ENCODE results near the gene IFITM2.
"Not testable (repeated sequence)": the region's sequence is repeated elsewhere in the genome, so short reads cannot be mapped to it uniquely, and the experiment has no call there.

Gene IFITM2

DNA sequence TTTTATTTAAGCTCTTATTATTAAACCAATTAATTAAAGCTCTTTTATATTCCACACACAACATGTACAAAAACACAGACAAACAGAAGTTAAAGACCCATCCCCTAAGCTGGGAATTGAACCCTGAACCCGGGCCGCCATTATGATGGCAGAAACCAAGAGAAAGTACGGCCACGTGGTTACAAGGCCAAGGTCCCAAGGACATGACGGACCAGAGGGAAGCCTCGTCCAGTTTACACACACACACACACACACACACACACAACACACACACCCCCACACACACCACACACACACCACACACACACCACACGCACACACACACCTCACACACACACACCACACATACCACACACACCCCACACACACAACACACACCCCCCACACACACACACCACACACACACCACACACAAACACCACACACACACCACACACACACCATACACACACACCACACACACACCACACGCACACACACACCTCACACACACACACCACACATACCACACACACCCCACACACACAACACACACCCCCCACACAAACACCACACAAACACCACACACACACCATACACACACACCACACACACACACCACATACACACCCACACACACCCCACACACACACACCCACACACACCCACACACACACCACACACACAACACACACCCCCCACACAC is 41.8 kb downstream of the IFITM2 start:
- DNase-seq = not testable (repeated sequence)

DNA sequence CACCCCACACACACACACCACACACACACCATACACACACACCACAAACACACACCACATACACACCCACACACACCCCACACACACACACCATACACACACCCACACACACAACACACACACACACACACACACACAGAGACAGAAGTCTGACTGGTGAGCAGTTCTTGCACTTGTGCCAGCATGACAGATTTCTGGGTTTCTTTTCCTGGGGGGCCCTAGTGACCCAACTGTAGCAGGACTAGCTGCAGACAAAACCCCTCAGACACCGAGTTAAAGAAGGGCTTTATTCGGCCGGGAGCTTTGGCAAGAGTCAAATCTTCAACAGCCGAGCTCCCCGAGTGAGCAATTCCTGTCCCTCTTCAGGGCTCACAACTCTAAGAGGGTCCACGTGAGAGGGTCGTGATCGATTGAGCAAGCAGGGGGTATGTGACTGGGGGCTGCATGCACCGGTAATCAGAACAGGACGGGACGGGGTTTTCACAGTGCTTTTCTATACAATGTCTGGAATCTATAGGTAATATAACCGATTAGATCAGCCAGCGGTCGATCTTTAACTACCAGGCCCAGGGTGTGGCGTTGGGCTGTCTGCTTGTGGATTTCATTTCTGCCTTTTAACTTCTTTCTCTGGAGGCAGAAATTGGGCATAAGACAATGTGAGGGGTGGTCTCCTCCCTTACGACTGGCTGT is 42.6 kb downstream of the IFITM2 start:
- not testable (repeated sequence) for DNase-seq

DNA sequence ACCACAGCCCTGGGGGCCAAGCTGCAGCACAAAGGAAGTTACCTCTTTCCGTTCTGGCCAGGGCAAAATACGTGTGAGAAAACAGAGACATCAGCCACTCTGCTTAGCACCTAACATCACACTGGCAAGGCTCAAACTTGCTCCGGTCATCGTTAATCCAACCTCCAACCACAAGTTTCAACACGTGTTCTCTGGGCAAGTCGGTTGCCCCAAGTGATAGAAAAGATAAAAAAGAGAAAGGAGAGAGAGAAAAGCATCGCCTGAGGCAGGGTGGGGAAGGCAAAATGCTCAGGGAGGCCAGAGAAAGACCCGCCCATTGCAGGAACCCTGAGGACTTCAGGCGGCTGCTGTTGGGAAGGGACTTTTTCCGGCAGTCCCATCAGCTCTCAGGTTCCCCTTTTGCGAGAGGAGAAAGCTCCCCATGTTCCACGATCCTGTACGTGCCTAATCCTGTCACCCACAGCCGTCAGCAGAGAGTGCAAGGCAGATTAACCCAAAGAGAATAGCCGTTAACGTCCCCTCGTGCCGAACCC is 43.2 kb downstream of the IFITM2 start:
- DNase-seq = no peak

DNA sequence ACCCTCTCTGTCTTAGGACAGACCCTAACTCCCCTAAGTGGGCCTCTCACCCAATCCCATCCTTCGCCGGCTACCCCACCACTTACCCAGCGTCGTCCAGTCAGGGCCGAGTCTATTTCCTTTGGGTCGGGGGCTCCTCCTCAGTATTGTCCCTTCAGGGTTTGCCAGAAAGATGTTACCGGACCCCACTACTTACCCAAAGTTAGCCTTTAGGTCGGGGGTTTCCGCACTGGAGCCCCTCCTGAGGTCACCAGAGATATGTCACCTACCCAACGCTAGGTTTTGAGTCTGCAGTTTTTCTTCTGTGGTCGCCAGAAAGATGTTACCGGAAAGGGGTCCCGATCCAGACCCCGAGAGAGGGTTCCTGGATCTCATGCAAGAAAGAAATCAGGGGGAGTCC is 43.8 kb downstream of the IFITM2 start:
- no peak for DNase-seq

DNA sequence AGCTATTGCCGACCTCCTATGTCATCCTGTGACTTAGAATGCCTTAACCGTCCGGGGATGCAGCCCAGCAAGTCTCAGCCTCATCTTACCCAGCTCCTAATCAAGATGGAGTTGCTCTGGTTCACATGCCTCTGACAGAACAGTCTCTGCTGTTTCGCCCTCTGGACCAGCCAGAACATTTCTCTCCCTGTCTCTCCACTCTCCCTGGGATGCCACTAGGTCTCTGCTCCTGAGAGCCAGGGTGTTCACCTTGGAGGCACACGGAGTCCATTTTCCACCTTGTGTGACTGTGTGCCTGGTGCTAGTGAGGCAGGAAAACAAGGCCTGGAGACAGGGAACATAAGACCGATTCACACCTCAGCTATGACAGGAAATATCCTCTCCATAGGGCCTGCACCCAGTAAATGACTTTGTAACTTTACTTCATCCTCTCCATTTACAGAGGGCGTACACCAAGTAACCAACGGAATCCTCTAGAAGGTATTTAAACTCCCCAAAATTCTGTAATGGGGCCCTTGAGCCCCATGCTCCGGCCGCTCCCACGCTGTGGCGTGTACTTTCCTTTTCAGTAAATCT is 44.9 kb downstream of the IFITM2 start:
- no peak for DNase-seq

DNA sequence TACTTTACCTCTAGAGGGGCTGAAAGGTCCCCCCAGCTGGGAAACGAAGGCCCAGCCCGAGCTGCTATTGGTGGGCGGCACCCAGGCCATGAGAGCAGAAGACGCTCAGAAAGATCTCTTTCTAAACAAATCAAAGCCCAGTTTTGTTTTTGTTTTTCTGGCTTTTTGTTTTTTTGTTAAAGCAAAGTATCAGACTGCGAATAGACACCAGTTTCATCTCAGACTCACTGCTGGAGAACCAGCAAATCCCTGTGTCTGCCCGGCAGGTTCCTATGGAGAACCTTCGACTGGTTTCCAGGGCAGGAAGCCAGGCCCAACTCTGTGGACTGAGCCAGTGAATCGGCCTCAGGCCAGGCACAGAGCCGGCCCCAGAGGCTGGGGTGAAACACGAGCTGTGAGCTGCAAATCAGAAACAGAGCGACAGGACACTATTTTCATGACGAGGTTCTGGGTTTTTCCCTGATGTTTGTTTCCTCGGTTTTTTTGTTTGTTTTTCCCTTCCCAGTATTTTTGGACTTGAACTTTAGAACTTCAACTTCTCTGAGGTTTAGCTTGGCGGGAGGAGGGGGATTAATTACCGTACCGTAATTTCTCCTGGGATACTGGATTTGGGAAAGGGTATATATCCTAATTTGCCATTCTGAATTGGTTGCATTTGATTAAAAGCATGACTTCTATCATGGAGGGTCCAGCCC is 45.7 kb downstream of the IFITM2 start:
- no peak for DNase-seq

DNA sequence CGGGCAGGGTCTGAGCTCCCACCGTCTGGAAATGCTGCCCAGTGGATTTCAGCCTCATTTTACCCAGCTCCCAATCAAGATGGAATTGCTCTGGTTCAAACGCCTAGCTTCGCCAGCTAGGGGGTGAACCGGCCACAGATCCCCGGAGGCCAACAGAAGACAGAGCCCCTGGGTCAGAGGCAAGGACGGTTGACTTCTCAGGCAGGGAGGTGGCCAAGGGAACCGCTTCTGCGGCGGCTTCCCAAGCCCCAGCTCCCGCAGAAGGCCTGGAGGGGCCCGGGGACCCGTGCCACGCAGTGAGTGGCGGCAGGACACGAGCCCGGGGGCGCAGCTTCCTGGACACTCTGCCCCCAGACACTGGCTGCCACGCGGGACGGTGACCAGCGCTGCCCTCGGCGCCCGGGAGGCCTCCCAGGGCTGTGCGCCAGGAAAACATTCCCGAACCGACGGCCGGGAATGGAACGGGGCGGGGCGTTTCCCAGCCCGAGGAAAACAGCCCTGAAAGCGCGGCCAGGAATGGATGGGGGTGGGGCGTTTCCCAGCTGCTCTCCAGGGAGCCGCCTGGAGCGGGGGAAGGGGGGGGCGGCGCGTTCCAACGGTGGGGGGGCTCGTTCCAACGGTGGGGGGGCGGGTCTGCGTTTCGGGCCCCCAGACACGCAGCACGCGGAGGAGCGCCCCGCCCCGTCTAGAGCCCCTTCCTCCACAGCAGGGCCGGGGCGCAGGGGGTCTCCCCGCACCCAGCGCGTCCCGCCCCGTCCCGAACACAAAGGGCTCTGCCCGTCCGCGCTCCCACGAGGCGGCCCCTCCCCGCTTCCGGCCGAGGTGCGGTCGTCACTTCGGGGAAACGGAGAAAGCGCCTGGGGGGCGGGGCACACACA is 48.2 kb downstream of the IFITM2 start:
- DNase-seq = peak; percentile 30

DNA sequence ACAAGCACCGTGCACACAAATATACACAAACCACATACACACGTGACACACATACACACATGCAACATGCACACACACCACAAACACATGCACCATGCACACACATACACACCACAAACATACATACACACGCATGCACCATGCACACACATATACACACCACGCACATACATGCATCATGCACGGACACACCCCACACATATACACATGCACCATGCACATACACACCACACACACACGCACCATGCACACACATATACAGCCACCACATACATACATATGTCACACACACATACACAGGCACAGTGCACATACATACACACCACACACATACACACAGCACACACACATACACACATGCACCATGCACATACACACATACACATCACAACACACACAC is 49.0 kb downstream of the IFITM2 start:
- DNase-seq = no peak

DNA sequence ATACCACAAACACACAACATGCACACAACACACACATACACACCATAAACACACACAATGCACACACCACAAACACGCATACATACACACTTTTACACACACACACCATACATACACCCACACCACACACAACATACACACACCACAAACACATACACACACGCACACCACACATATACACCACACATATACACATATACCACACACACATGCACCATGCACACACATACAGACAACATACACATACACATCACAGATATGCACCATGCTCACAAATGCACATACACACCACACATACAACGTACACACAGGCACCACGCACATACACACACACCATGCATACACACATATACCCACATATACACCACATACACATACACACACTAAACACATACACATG is 50.0 kb downstream of the IFITM2 start:
- no peak for DNase-seq

DNA sequence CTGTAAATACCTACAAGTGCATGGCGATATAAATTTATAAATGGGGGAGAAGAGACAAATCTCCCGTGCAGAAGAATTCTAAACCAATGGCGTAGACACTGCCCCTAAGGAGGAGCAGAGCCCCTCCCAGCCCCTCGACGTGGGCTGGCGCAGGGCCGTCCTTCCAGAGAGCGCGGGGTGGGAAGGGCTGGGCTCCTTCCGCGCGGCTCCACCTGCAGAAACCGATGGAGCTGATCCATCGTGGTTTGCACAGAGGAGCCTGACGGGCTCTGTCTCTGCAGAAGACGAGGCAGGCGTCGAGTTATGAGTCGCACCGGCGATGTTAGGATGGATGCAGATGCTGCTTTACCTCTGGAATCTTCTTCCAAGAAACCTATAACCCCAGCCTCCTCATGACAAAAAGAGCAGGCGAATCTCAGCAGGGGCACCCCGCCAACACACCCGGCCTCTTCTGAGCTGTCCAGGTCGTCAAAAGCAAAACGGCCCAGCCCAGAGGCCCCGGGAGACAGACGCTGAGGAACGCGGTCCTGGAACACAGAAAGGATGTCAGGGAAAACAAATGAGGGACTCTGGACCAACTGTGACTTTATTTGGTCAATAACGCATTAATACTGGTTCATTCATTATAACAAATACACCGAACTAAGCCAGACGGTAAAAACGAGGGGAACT is 50.6 kb downstream of the IFITM2 start:
- no peak for DNase-seq
